Measurements from ENCODE around the gene UNKL. TPM values are rescaled to one million over a fixed set of nuclear protein-coding genes. Genes with fewer than 3 reads are reported as not detected.

The UNKL gene
- total and polyA plus RNA-seq, 2 donors (not counting 1 experiment from before 2014, with no cell fraction given) = 53.9 to 178 TPM

DNA sequence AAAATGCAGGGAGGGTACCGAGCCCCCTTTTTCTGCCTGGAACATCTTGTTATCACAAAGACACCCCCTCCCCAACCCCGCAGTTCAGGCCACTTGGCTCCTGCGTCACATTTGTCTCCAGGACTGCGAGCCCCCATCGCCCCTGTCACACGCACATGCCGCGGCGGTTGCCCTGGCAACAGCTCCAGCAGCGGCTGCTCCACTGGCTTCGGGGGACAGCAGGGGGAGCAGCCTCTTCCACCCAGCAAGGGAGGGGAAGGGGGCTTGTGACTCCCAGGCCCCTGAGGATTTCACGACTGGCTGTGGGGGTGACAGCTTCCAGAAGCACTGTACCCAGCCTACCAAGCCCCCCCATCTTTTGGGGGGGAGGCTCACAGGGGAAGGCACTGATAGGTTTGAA is 78.5 kb downstream of the UNKL start:
- H3K27me3 Mint-ChIP-seq = peaks cover 7% of the 10 kb centered on the region
- DNase-seq = no peak
- H3K4me1 Mint-ChIP-seq = peaks cover 27% of the 10 kb centered on the region
- peaks cover 46 to 54% of the 10 kb centered on the region in 2 donors for H3K4me1 ChIP-seq (ENCODE audit: control insufficient read depth in 2 of 2, insufficient read depth in 2 of 2, low read length in 2 of 2)
- H3K9me3 Mint-ChIP-seq (ENCODE audit: insufficient read depth) = no peaks in the 10 kb centered on the region
- no peak overlapping the region for H3K4me3 Mint-ChIP-seq
- ATAC-seq (ENCODE audit: low read depth) = no peak
- no peak overlapping the region for H3K9ac ChIP-seq (ENCODE audit: low read length)
- H3K9me3 ChIP-seq (ENCODE audit: control extremely low read depth in 1 of 3, control insufficient read depth in 2 of 3, insufficient read depth in 1 of 3, low read length in 2 of 3) = peaks cover 0 to 18% (median 0%) of the 10 kb centered on the region in 3 donors
- ChIA-PET CTCF (interaction anchor here (0.7 to 1.9 kb wide), 4 partner anchors 28 to 72 kb away, joined by 3 to 6 read pairs (median 3); no protein-coding TSS in a partner anchor), POLR2A (no interaction called here)
- no peak overlapping the region for H3K4me3 ChIP-seq (ENCODE audit: control extremely low read depth in 1 of 5, extremely low read depth in 1 of 5, insufficient read depth in 1 of 5, low read depth in 2 of 5, low read length in 4 of 5)
- peaks cover 0 to 43% (median 18%) of the 10 kb centered on the region in 4 experiments for H3K27me3 ChIP-seq (replicated peaks in 1 of 4; ENCODE audit: control extremely low read depth in 1 of 4, control insufficient read depth in 3 of 4, insufficient read depth in 4 of 4, low read length in 3 of 4)
- no peak overlapping the region for H3K27ac Mint-ChIP-seq
- intact Hi-C loops (cut with micrococcal nuclease) = no loop called here
- peaks cover 3% of the 10 kb centered on the region for H3K79me2 ChIP-seq (ENCODE audit: control insufficient read depth, insufficient read depth, low read length)
- TF ChIP-seq EZH2 (IDR thresholded peaks at IDR 0.05; ENCODE audit: borderline replicate concordance, insufficient read depth, low read depth, low read length, poor library complexity, severe bottlenecking) (no peak), CTCF (IDR thresholded peaks at IDR 0.05) (no peak)
- 5% methylated on average over 9 of the region's 12 CpGs for WGBS (ENCODE audit: insufficient coverage)
- no peak overlapping the region for H2AFZ ChIP-seq (ENCODE audit: insufficient read depth, low read depth, low read length, poor library complexity, severe bottlenecking)
- peaks cover 18% of the 10 kb centered on the region for H4K20me1 ChIP-seq (ENCODE audit: control insufficient read depth, insufficient read depth, low read length, poor library complexity, severe bottlenecking)
- H3K4me2 ChIP-seq (replicated peaks; ENCODE audit: low read depth, low read length, poor library complexity, severe bottlenecking) = no peak overlapping the region
- no peak overlapping the region for H3K27ac ChIP-seq (ENCODE audit: low read length in 2 of 2)
- no peaks in the 10 kb centered on the region for H3K36me3 ChIP-seq (replicated peaks in 1 of 2; ENCODE audit: control extremely low read depth in 1 of 2, control insufficient read depth in 1 of 2, extremely low read depth in 1 of 2, insufficient read depth in 2 of 2, low read length in 1 of 2)

- WGBS (ENCODE audit: insufficient coverage) = 34% methylated on average over 12 of the region's 16 CpGs
- intact Hi-C loops (cut with micrococcal nuclease) = no loop called here
- Histone ChIP-seq H4K20me1 (ENCODE audit: control insufficient read depth, insufficient read depth, low read length, poor library complexity, severe bottlenecking) (peaks cover 18% of the 10 kb centered on the region), H2AFZ (ENCODE audit: insufficient read depth, low read depth, low read length, poor library complexity, severe bottlenecking) (no peak overlapping the region), H3K9ac (ENCODE audit: low read length) (no peak overlapping the region), H3K27me3 (replicated peaks in 1 of 4; ENCODE audit: control extremely low read depth in 1 of 4, control insufficient read depth in 3 of 4, insufficient read depth in 4 of 4, low read length in 3 of 4) (peaks cover 0 to 43% (median 18%) of the 10 kb centered on the region in 4 experiments), H3K4me2 (replicated peaks; ENCODE audit: low read depth, low read length, poor library complexity, severe bottlenecking) (peak overlapping the region; percentile 97), H3K9me3 (ENCODE audit: control extremely low read depth in 1 of 3, control insufficient read depth in 2 of 3, insufficient read depth in 1 of 3, low read length in 2 of 3) (peaks cover 0 to 22% (median 2%) of the 10 kb centered on the region in 3 donors), H3K36me3 (replicated peaks in 1 of 2; ENCODE audit: control extremely low read depth in 1 of 2, control insufficient read depth in 1 of 2, extremely low read depth in 1 of 2, insufficient read depth in 2 of 2, low read length in 1 of 2) (no peaks in the 10 kb centered on the region), H3K4me3 (ENCODE audit: control extremely low read depth in 1 of 5, extremely low read depth in 1 of 5, insufficient read depth in 1 of 5, low read depth in 2 of 5, low read length in 4 of 5) (no peak overlapping the region), H3K4me1 (ENCODE audit: control insufficient read depth in 2 of 2, insufficient read depth in 2 of 2, low read length in 2 of 2) (peaks cover 48 to 60% of the 10 kb centered on the region in 2 donors), H3K27ac (ENCODE audit: low read length in 2 of 2) (no peak overlapping the region), H3K79me2 (ENCODE audit: control insufficient read depth, insufficient read depth, low read length) (peaks cover 3% of the 10 kb centered on the region)
- DNase-seq (no peak), ATAC-seq (ENCODE audit: low read depth) (no peak)
- TF ChIP-seq CTCF (IDR thresholded peaks at IDR 0.05) (no peak), EZH2 (IDR thresholded peaks at IDR 0.05; ENCODE audit: borderline replicate concordance, insufficient read depth, low read depth, low read length, poor library complexity, severe bottlenecking) (no peak)
- peaks cover 7% of the 10 kb centered on the region for H3K27me3 Mint-ChIP-seq
- peak overlapping the region; percentile 57 for H3K4me3 Mint-ChIP-seq
- ChIA-PET CTCF (interaction anchor here (0.7 to 1.9 kb wide), 4 partner anchors 28 to 72 kb away, joined by 3 to 6 read pairs (median 3); no protein-coding TSS in a partner anchor), POLR2A (interaction anchor here (0.7 kb wide), 1 partner anchor 11 kb away, joined by 3 read pairs; no protein-coding TSS in a partner anchor)
- H3K27ac Mint-ChIP-seq = peak overlapping the region; percentile 20
- peaks cover 23% of the 10 kb centered on the region for H3K4me1 Mint-ChIP-seq
- H3K9me3 Mint-ChIP-seq (ENCODE audit: insufficient read depth) = no peaks in the 10 kb centered on the region
Measured at GRCh38 chr16:1335211-1335971, 79.1 kb downstream of the UNKL start.

Measured in B cell (primary cell).